WI38 (cell line): ENCODE results near the gene CDRT4.

Experiments used
- H3K4me3 ChIP-seq: 2 replicates; pipeline ENCODE4 v1.5.1; 2011; ENCODE audit warnings: low read depth, mild to moderate bottlenecking, control low read depth, low read length
- CTCF ChIP-seq: IDR thresholded peaks from 2 replicates; pipeline ENCODE4 v1.5.1; 2012; ENCODE audit warnings: low read depth, mild to moderate bottlenecking, control low read depth, low read length

CDRT4 gene

GRCh38 chr17:15480204-15480603, 12.8 kb upstream of the CDRT4 start:
- no peak for TF ChIP-seq CTCF
- H3K4me3 ChIP-seq, result no peak overlapping the region

GRCh38 chr17:15479703-15480102, 12.3 kb upstream of the CDRT4 start:
- H3K4me3 ChIP-seq, result no peak overlapping the region
- TF ChIP-seq CTCF, result no peak

GRCh38 chr17:15478845-15479244, 11.4 kb upstream of the CDRT4 start:
- no peak overlapping the region for H3K4me3 ChIP-seq
- TF ChIP-seq CTCF, result no peak

- TF ChIP-seq CTCF, result no peak
- no peak overlapping the region for H3K4me3 ChIP-seq
These were observed 8.4 kb upstream of the CDRT4 start for GRCh38 chr17:15475631-15476354.

- no peak overlapping the region for H3K4me3 ChIP-seq
- no peak for TF ChIP-seq CTCF
These were observed 5.5 kb upstream of the CDRT4 start for GRCh38 chr17:15472891-15473290.

GRCh38 chr17:15470536-15470935, 3.1 kb upstream of the CDRT4 start:
- TF ChIP-seq CTCF, result no peak
- no peak overlapping the region for H3K4me3 ChIP-seq

- no peak for TF ChIP-seq CTCF
- H3K4me3 ChIP-seq, result no peak overlapping the region
These were observed 1.8 kb upstream of the CDRT4 start for GRCh38 chr17:15469260-15469659.
